ENCODE data around the gene ARRB1.

GRCh38 chr11:75269896-75270295, 81.6 kb downstream of the ARRB1 start:
- TF ChIP-seq CTCF (IDR thresholded peaks at IDR 0.05 in 2 of 3, conservative IDR thresholded peaks at IDR 0.05 in 1 of 3; ENCODE audit: control insufficient read depth in 2 of 3, extremely low read depth in 1 of 3, insufficient read depth in 1 of 3, low read depth in 3 of 3, low read length in 3 of 3) (no peak), HDGF (IDR thresholded peaks at IDR 0.05) (no peak), HCFC1 (IDR thresholded peaks at IDR 0.05; ENCODE audit: low read length) (no peak), GABPA (IDR thresholded peaks at IDR 0.05; ENCODE audit: low read depth) (no peak), YY1 (IDR thresholded peaks at IDR 0.05; ENCODE audit: low read depth, low read length) (no peak), MXI1 (IDR thresholded peaks at IDR 0.05; ENCODE audit: low read depth, low read length) (no peak), GATAD2B (conservative IDR thresholded peaks at IDR 0.05; ENCODE audit: low read depth) (no peak), ZNF274 (IDR thresholded peaks at IDR 0.05; ENCODE audit: insufficient read depth, insufficient read length) (no peak), ZBTB33 (IDR thresholded peaks at IDR 0.05) (no peak), POLR2AphosphoS2 (IDR thresholded peaks at IDR 0.05; ENCODE audit: low read depth, low read length) (no peak)

All from GM12878 (cell line).